OCI-LY3 (cell line): ENCODE data around the gene C3AR1.
"Not testable (repeated sequence)": the region's sequence is repeated elsewhere in the genome, so short reads cannot be mapped to it uniquely, and the experiment has no call there.

Source experiments
- H2AFZ ChIP-seq: fragments of 200-600, 300-600 bp; shearing (Covaris generic); 2 replicates; pipeline ENCODE4 v1.6.0; 2014; ENCODE audit warnings: antibody characterized with exemption, low read depth, low read length
- H3K27ac ChIP-seq: fragments of 200-600, 300-600 bp; sonication (generic); 2 replicates; pipeline ENCODE4 v1.5.1; 2014; ENCODE audit warnings: mild to moderate bottlenecking, low read length, moderate library complexity, mixed read lengths
- H3K27me3 ChIP-seq: fragments of 200-600, 300-600 bp; sonication (generic); 2 replicates; pipeline ENCODE4 v1.6.1; 2014; ENCODE audit warnings: low read depth, low read length, mixed read lengths
- H3K36me3 ChIP-seq: fragments of 200-600, 300-600 bp; sonication (generic); replicated peaks from 2 replicates; pipeline ENCODE3; 2014; ENCODE audit warnings: low read depth, low read length, mixed read lengths
- H3K4me1 ChIP-seq: fragments of 300-600, 200-600 bp; sonication (generic); 2 replicates; pipeline ENCODE4 v1.6.1; 2014; ENCODE audit warnings: low read length, mixed read lengths
- H3K4me2 ChIP-seq: fragments of 200-600, 300-600 bp; sonication (generic); 2 replicates; pipeline ENCODE4 v1.6.1; 2014; ENCODE audit warnings: low read length, mixed read lengths
- H3K4me3 ChIP-seq: fragments of 300-600, 200-600 bp; sonication (generic); 2 replicates; pipeline ENCODE4 v1.5.1; 2014; ENCODE audit warnings: antibody characterized with exemption, mild to moderate bottlenecking, low read length, moderate library complexity
- H3K79me2 ChIP-seq: fragments of 300-600, 200-600 bp; shearing (Covaris generic); 2 replicates; pipeline ENCODE4 v1.6.1; 2014; ENCODE audit warnings: mild to moderate bottlenecking, low read length, mixed read lengths
- H3K9ac ChIP-seq: fragments of 300-600, 200-600 bp; shearing (Covaris generic); 2 replicates; pipeline ENCODE4 v1.6.0; 2014; ENCODE audit warnings: mild to moderate bottlenecking, low read length, moderate library complexity
- H3K9me3 ChIP-seq: fragments of 200-600, 300-600 bp; shearing (Covaris generic); 2 replicates; pipeline ENCODE4 v1.6.1; 2014; ENCODE audit warnings: low read length, mixed read lengths; ENCODE audit not compliant: insufficient read depth
- H4K20me1 ChIP-seq: fragments of 200-600, 300-600 bp; sonication (generic); 2 replicates; pipeline ENCODE4 v1.6.1; 2016; ENCODE audit warnings: low read length, mixed read lengths; ENCODE audit not compliant: insufficient read depth
- EZH2phosphoT487 ChIP-seq: fragments of 200-600 bp; shearing (Covaris generic); IDR thresholded peaks from 2 replicates; pipeline ENCODE4 v1.6.1; 2018; ENCODE audit warnings: antibody characterized with exemption, mixed run types, low read depth
- TF ChIP-seq, protein P1 (sequence below): fragments of 200-600, 300-600 bp; sonication (generic); IDR thresholded peaks from 2 replicates; pipeline ENCODE4 v1.5.1; 2014; ENCODE audit warnings: antibody characterized with exemption, low read length, low read depth

Gene C3AR1

GRCh38 chr12:8096281-8096915, 30.2 kb upstream of the C3AR1 start:
- Histone ChIP-seq H3K9ac (no peak overlapping the region), H3K4me1 (no peaks in the 10 kb centered on the region), H3K36me3 (peaks cover 34% of the 10 kb centered on the region), H4K20me1 (no peaks in the 10 kb centered on the region), H3K4me3 (no peak overlapping the region), H3K9me3 (no peaks in the 10 kb centered on the region), H3K4me2 (no peak overlapping the region), H3K27ac (no peak overlapping the region), H3K79me2 (no peaks in the 10 kb centered on the region), H2AFZ (no peak overlapping the region), H3K27me3 (no peaks in the 10 kb centered on the region)
- TF ChIP-seq, protein P1, sequence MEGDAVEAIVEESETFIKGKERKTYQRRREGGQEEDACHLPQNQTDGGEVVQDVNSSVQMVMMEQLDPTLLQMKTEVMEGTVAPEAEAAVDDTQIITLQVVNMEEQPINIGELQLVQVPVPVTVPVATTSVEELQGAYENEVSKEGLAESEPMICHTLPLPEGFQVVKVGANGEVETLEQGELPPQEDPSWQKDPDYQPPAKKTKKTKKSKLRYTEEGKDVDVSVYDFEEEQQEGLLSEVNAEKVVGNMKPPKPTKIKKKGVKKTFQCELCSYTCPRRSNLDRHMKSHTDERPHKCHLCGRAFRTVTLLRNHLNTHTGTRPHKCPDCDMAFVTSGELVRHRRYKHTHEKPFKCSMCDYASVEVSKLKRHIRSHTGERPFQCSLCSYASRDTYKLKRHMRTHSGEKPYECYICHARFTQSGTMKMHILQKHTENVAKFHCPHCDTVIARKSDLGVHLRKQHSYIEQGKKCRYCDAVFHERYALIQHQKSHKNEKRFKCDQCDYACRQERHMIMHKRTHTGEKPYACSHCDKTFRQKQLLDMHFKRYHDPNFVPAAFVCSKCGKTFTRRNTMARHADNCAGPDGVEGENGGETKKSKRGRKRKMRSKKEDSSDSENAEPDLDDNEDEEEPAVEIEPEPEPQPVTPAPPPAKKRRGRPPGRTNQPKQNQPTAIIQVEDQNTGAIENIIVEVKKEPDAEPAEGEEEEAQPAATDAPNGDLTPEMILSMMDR: no peak
- TF ChIP-seq EZH2phosphoT487: no peak

DNA sequence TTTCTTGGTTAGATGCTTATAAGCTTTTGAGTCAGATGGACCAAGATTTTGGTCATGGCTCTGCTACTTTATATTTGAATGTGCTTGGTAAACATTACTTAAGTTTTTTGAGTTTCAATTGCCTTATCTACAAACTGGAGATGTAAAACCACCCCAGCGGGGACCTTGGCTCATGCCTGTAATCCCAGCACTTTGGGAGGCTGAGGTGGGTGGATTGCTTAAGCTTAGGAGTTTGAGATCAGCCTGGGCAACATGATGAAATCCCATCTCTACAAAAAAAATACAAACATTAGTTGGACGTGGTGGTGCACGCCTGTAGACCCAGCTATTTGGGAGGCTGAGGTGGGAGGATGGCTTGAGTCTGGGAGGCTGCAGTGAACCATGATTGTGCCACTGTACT, 27.1 kb upstream of the C3AR1 start:
- TF ChIP-seq EZH2phosphoT487: no peak
- TF ChIP-seq, protein P1: no peak
- Histone ChIP-seq H3K4me1 (peaks cover 20% of the 10 kb centered on the region), H3K27ac (no peak overlapping the region), H3K27me3 (no peaks in the 10 kb centered on the region), H3K9ac (no peak overlapping the region), H3K36me3 (peaks cover 48% of the 10 kb centered on the region), H3K9me3 (no peaks in the 10 kb centered on the region), H2AFZ (no peak overlapping the region), H3K79me2 (peaks cover 15% of the 10 kb centered on the region), H3K4me3 (no peak overlapping the region), H3K4me2 (no peak overlapping the region), H4K20me1 (no peaks in the 10 kb centered on the region)

- no peaks in the 10 kb centered on the region for H3K27me3 ChIP-seq
- peaks cover 31% of the 10 kb centered on the region for H3K4me1 ChIP-seq
- H3K27ac ChIP-seq: no peak overlapping the region
- peaks cover 46% of the 10 kb centered on the region for H3K79me2 ChIP-seq
- H3K9ac ChIP-seq: no peak overlapping the region
- H3K4me2 ChIP-seq: no peak overlapping the region
- no peaks in the 10 kb centered on the region for H4K20me1 ChIP-seq
- H3K9me3 ChIP-seq: no peaks in the 10 kb centered on the region
- TF ChIP-seq, protein P1: no peak
- TF ChIP-seq EZH2phosphoT487: no peak
- no peak overlapping the region for H2AFZ ChIP-seq
- no peak overlapping the region for H3K4me3 ChIP-seq
- H3K36me3 ChIP-seq: peaks cover 44% of the 10 kb centered on the region
These were observed 23.6 kb upstream of the C3AR1 start for GRCh38 chr12:8089716-8090115.

- not testable (repeated sequence) for H3K9me3 ChIP-seq, H3K9ac ChIP-seq, H4K20me1 ChIP-seq, H3K4me3 ChIP-seq, H3K27me3 ChIP-seq, H3K4me2 ChIP-seq, H2AFZ ChIP-seq, H3K27ac ChIP-seq
- Histone ChIP-seq H3K79me2 (peaks cover 51% of the 10 kb centered on the region), H3K36me3 (peaks cover 41% of the 10 kb centered on the region), H3K4me1 (peaks cover 31% of the 10 kb centered on the region)
These were observed 23.1 kb upstream of the C3AR1 start for GRCh38 chr12:8089277-8089676.

DNA sequence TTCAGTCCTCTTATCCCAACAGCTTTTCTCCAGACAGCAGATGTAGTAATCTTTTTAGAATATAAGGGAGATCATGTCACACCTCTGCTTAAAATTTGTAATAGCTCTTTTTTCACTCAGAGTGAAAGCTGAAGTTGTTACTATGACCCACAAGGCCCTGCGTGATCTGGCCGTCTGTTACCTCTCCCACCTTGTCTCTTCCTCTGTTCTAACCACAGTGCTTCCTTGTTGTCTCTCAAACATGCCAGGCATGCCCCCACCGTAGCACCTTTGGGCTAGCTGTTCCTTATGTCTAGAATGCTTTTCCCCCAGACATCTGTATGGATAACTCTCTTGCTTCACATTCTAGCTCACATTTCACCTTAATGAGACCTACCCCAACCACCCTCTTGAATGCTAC, 22.4 kb upstream of the C3AR1 start:
- H3K36me3 ChIP-seq: peaks cover 39% of the 10 kb centered on the region
- H3K9me3 ChIP-seq: no peaks in the 10 kb centered on the region
- H3K4me2 ChIP-seq: peak overlapping the region; percentile 63
- H3K4me1 ChIP-seq: peaks cover 31% of the 10 kb centered on the region
- peaks cover 58% of the 10 kb centered on the region for H3K79me2 ChIP-seq
- peak overlapping the region; percentile 49 for H3K27ac ChIP-seq
- H3K4me3 ChIP-seq: peak overlapping the region; percentile 32; the same call in 1 of the 2 replicates
- TF ChIP-seq, protein P1: no peak
- no peak for TF ChIP-seq EZH2phosphoT487
- H4K20me1 ChIP-seq: no peaks in the 10 kb centered on the region
- H3K27me3 ChIP-seq: no peaks in the 10 kb centered on the region
- H3K9ac ChIP-seq: peak overlapping the region; percentile 19; the same call in 1 of the 2 replicates
- H2AFZ ChIP-seq: peak overlapping the region; percentile 54; the same call in 1 of the 2 replicates
